ENCODE results near the gene PGAP3.
A peak's percentile ranks its signal among the peaks of the same experiment; 100 is the strongest.
"Not testable (repeated sequence)": the region's sequence is repeated elsewhere in the genome, so short reads cannot be mapped to it uniquely, and the experiment has no call there.

The PGAP3 gene, protein sequence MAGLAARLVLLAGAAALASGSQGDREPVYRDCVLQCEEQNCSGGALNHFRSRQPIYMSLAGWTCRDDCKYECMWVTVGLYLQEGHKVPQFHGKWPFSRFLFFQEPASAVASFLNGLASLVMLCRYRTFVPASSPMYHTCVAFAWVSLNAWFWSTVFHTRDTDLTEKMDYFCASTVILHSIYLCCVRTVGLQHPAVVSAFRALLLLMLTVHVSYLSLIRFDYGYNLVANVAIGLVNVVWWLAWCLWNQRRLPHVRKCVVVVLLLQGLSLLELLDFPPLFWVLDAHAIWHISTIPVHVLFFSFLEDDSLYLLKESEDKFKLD

GRCh38 chr17:39687546-39688474 lies at the start of gene PGAP3:
Gene PGAP3, minus strand, starts transcription at chr17:39688057. Its CDS starts 43 bp downstream, at chr17:39688014.
- DNase-seq (ENCODE audit: extremely low read depth in 1 of 2, low read depth in 1 of 2): peak; percentile 55 to 70

DNA sequence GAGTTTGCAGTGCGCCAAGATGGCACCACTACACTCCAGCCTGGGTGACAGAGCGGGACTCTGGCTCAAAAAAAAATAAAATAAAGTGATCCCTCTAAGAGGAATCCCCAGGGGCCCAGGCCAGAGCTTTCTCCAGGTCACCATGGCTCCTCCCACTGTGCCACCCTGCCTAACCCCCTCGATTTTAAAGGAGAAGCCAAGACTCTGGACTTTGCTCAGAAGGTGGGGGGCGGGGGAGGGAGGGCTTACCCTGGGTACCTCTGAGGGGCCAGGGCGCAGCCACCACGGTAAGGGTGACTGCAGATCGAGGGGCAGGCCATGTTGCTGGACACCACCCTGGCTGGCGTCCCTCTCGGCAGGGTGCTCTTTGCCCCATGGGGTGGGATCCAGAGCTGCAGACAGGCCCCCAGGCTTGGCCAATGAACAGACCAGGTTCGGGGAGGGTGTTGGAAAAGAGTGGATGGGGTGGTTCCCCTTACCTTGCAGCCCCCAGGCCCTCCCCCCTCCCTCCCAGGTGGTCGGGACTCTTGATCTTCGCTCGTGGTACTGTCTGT lies 49.4 kb upstream of the PGAP3 start:
- no peak for DNase-seq (ENCODE audit: extremely low read depth in 1 of 2, low read depth in 1 of 2)

DNA sequence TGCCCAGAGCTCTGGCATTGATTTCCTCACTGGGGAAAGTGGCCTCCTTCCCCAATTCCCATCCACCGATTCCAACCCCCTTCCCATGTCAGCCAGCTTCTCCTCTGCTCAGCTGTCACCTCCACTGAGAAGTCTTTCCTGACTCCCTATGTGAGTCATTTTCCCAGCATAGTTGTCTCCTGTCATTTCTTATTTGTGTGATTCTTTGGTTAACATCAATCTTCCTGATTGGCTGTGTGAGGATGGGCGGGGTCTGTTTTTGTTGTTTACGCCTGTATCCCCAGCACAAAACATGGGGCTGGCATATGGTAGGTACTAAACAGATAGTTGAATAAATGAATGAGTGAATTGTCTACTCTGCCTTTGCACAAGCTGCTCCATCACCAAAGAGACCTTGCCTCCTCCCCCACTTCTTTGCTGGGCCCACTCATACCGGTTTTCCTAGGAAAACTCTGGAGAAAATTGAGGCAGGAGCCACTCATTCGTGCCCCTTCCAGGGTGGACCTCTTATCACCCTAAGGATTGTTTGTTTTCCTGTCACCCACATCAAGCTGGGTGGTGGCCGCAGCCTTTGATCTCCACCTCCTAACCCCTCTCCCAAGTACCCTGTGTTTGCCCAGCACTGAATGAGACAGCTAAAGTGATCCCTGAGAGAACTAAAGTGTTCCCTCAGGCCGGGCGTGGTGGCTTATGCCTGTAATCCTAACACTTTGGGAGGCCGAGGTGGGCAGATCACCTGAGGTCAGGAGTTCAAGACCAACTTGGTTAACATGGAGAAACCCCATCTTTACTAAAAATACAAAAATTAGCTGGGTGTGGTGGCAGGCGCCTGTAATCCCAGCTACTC lies 48.7 kb upstream of the PGAP3 start:
- DNase-seq (ENCODE audit: extremely low read depth in 1 of 2, low read depth in 1 of 2): no peak

DNA sequence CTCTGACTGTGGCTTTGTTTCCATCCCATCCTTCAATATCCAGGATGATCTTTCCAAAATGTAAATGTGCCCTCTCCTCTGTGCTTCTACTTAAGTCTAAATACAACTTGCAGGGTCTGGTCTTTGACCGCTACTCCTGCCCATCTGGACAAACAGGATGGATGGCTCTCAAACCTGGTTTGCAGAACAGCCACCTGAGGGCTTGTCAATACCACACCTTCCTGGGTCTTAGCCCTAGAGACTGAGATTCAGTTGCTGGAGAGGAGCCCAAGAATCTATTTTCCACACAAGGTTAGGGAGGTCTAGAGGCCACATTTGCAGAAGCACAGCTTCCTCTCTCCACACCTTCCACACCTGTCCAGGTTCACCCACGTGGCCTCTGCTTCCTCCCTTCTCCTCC lies 48.0 kb upstream of the PGAP3 start:
- DNase-seq (ENCODE audit: extremely low read depth in 1 of 2, low read depth in 1 of 2): no peak

DNA sequence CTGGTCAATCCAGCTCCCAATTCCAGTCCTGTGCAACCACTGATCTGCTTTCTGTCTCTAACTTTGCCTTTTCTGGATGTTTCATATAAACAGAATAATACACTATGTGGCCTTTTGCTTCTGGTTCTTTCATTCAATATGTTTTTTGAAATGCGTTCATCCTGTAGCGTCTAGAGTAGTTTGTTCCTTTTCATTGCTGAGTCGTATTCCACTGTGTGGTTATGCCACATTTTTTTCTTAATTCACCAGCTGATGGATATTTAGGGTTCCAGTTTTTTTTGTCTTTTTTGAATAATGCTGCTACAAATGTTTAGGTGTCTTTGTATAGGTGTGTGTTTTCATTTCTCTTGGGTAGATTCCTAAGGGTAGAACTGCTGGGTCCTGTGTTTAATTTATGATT lies 44.7 kb upstream of the PGAP3 start:
- DNase-seq (ENCODE audit: extremely low read depth in 1 of 2, low read depth in 1 of 2): no peak

GRCh38 chr17:39730095-39730921 lies 42.5 kb upstream of the PGAP3 start, which contains the start of gene MIEN1:
Gene MIEN1, minus strand, starts transcription at chr17:39730532. Its CDS starts 37 bp downstream, at chr17:39730495.
- peak; percentile 75 to 94 for DNase-seq (ENCODE audit: extremely low read depth in 1 of 2, low read depth in 1 of 2)

- DNase-seq (ENCODE audit: extremely low read depth in 1 of 2, low read depth in 1 of 2): no peak
Measured at GRCh38 chr17:39729280-39729851, 41.5 kb upstream of the PGAP3 start.

GRCh38 chr17:39727556-39727955 lies 39.7 kb upstream of the PGAP3 start:
- no peak for DNase-seq (ENCODE audit: extremely low read depth in 1 of 2, low read depth in 1 of 2)

GRCh38 chr17:39726617-39727016 lies 38.8 kb upstream of the PGAP3 start:
- DNase-seq (ENCODE audit: extremely low read depth in 1 of 2, low read depth in 1 of 2): no peak

- not testable (repeated sequence) for DNase-seq (ENCODE audit: extremely low read depth in 1 of 2, low read depth in 1 of 2)
Measured at GRCh38 chr17:39725923-39726322, 38.1 kb upstream of the PGAP3 start.

DNA sequence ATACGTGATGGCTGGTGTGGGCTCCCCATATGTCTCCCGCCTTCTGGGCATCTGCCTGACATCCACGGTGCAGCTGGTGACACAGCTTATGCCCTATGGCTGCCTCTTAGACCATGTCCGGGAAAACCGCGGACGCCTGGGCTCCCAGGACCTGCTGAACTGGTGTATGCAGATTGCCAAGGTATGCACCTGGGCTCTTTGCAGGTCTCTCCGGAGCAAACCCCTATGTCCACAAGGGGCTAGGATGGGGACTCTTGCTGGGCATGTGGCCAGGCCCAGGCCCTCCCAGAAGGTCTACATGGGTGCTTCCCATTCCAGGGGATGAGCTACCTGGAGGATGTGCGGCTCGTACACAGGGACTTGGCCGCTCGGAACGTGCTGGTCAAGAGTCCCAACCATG lies 36.9 kb upstream of the PGAP3 start:
- no peak for DNase-seq (ENCODE audit: extremely low read depth in 1 of 2, low read depth in 1 of 2)

DNA sequence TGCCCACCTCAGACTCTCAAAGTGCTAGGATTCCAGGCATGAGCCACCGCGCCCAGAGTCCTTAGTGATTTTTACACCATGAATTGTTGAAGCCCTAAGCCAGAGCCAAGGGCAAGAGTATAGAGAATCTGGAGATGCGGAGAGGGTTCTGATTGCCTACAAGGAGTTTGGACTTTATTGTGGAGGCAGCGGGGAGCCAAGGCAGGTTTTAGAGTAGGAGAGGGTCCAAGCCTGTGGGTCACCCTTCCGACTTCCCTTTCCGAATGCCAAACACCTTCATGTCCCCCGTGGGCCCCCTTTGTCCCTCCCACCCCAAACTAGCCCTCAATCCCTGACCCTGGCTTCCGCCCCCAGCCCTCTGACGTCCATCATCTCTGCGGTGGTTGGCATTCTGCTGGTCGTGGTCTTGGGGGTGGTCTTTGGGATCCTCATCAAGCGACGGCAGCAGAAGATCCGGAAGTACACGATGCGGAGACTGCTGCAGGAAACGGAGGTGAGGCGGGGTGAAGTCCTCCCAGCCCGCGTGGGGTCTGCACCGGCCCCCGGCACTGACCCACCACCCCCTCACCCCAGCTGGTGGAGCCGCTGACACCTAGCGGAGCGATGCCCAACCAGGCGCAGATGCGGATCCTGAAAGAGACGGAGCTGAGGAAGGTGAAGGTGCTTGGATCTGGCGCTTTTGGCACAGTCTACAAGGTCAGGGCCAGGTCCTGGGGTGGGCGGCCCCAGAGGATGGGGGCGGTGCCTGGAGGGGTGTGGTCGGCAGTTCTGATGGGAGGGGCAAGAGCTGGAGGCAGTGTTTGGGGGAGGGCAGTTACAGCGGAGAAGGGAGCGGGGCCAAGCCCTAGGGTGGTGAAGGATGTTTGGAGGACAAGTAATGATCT lies 35.4 kb upstream of the PGAP3 start:
- DNase-seq (ENCODE audit: extremely low read depth in 1 of 2, low read depth in 1 of 2): no peak

GRCh38 chr17:39722104-39722503 lies 34.2 kb upstream of the PGAP3 start:
- DNase-seq (ENCODE audit: extremely low read depth in 1 of 2, low read depth in 1 of 2): no peak

- DNase-seq (ENCODE audit: extremely low read depth in 1 of 2, low read depth in 1 of 2): no peak
Measured at GRCh38 chr17:39719563-39720355, 31.9 kb upstream of the PGAP3 start.

DNA sequence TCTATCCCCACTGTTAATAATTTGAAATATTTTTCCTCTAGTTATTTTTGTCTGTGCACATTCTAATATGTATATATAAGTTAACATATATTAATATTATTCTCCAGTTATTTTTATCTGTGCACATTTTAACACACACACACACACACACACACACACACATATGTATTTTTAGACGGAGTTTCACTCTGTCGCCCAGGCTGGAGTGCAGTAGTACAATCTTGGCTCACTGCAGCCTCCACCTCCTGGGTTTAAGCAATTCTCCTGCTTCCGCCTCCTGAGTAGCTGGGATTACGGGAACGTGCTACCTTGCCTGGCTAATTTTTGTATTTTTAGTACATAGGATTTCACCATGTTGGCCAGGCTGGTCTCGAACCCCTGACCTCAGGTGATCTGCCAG lies 29.8 kb upstream of the PGAP3 start:
- no peak for DNase-seq (ENCODE audit: extremely low read depth in 1 of 2, low read depth in 1 of 2)

GRCh38 chr17:39716879-39717536 lies 29.2 kb upstream of the PGAP3 start:
- DNase-seq (ENCODE audit: extremely low read depth in 1 of 2, low read depth in 1 of 2): no peak
